MCF 10A (cell line): ENCODE measurements around the gene HAGHL. TPM values are rescaled to one million over a fixed set of nuclear protein-coding genes. Genes with fewer than 3 reads are reported as not detected.

Source experiments
- BruUV-seq: library from RNA; stranded (reverse); fragments of 400-500 nt; replicated peaks from 2 replicates; lab custom pipeline; 2021; lab: Mats Ljungman, UMichigan
- CTCF ChIA-PET: fragments of 300-600 bp; sonication (Branson Sonifier 250); formaldehyde crosslinking; extraction: SDS; loops from one replicate; lab custom pipeline; 2021; ENCODE audit warnings: antibody characterized with exemption, inconsistent platforms; lab: Yijun Ruan, JAX
- POLR2A ChIA-PET: fragments of 300-600, 350-650 bp; sonication (Branson Sonifier 250); formaldehyde crosslinking; extraction: SDS; loops from one replicate; lab custom pipeline; 2020; ENCODE audit warnings: antibody characterized with exemption, inconsistent platforms; lab: Yijun Ruan, JAX
- DNase-seq: peaks from one replicate; pipeline ENCODE4 v3.0.0-alpha.2; 2018; ENCODE audit not compliant: unreplicated experiment
- H3K27ac Mint-ChIP-seq: one replicate; pipeline ENCODE4 v1.8.0; 2022; ENCODE audit warnings: mild to moderate bottlenecking, low read depth, mixed read lengths; ENCODE audit not compliant: unreplicated experiment
- H3K27me3 Mint-ChIP-seq: one replicate; pipeline ENCODE4 v1.8.0; 2022; ENCODE audit warnings: mixed read lengths; ENCODE audit not compliant: insufficient read depth, unreplicated experiment
- H3K36me3 Mint-ChIP-seq: one replicate; pipeline ENCODE4 v1.8.0; 2022; ENCODE audit warnings: mild to moderate bottlenecking, moderate library complexity, mixed read lengths; ENCODE audit not compliant: insufficient read depth, unreplicated experiment
- H3K4me1 Mint-ChIP-seq: one replicate; pipeline ENCODE4 v1.8.0; 2022; ENCODE audit warnings: mixed read lengths; ENCODE audit not compliant: insufficient read depth, unreplicated experiment
- H3K4me3 Mint-ChIP-seq: one replicate; pipeline ENCODE4 v1.8.0; 2022; ENCODE audit warnings: mild to moderate bottlenecking, moderate library complexity, mixed read lengths; ENCODE audit not compliant: unreplicated experiment
- H3K9me3 Mint-ChIP-seq: one replicate; pipeline ENCODE4 v1.8.0; 2022; ENCODE audit warnings: mixed read lengths; ENCODE audit not compliant: unreplicated experiment
- CTCF ChIP-seq: fragments of 200-600 bp; IDR thresholded peaks from one replicate; pipeline ENCODE4 v1.8.0; 2022; ENCODE audit warnings: antibody characterized with exemption, mild to moderate bottlenecking; ENCODE audit not compliant: unreplicated experiment
- intact Hi-C: fragments of 100-400 bp; cut with micrococcal nuclease; formaldehyde crosslinking; loops from 2 replicates; pipeline ENCODE4 v1.14.1; 2022
- total RNA-seq: library from RNA; stranded (reverse); gene quantifications from 2 replicates; pipeline ENCODE4 v1.2.3, GENCODE V29; 2022

HAGHL gene
- total RNA-seq, 1 experiment from 2014 or later = 24.5 TPM

- no peaks in the 10 kb centered on the region for H3K9me3 Mint-ChIP-seq
- H3K4me3 Mint-ChIP-seq = no peak overlapping the region
- no peak for TF ChIP-seq CTCF
- no peaks in the 10 kb centered on the region for H3K4me1 Mint-ChIP-seq
- intact Hi-C loops = no loop called here
- no peaks in the 10 kb centered on the region for H3K27me3 Mint-ChIP-seq
- ChIA-PET POLR2A (interaction anchor here (1.2 kb wide), 1 partner anchor 8 kb away, joined by 3 read pairs; no protein-coding TSS in a partner anchor), CTCF (interaction anchor here (0.7 to 0.8 kb wide), 2 partner anchors 8 to 10 kb away, joined by 4 to 5 read pairs; no protein-coding TSS in a partner anchor)
- DNase-seq = no peak
- H3K36me3 Mint-ChIP-seq = no peaks in the 10 kb centered on the region
- no TSS peak for BruUV-seq
- H3K27ac Mint-ChIP-seq = no peak overlapping the region
These were observed 42.4 kb downstream of the HAGHL start for GRCh38 chr16:769184-769784.

DNA sequence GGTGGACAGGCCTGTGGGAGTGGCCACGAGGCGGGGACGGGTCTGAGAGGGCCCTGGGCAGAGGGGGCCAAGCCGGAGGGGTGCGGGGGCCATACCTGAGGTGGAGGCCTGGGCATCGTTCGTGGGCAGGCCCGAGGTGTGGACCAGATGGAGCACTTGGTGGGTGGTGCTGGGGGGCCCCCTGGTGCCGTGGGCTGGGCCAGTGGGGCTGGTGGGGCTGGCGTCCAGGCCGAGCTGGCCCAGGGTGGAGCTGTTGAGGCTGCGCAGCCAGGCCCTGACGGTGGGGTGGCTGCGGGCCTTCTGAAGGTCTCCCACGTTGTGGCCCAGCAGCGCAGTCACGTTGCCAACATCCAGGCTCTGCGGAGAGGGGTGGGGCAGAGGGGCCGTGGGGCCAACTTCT is 43.0 kb downstream of the HAGHL start:
- DNase-seq = no peak
- Mint-ChIP-seq H3K27me3 (no peaks in the 10 kb centered on the region), H3K27ac (no peak overlapping the region), H3K36me3 (no peaks in the 10 kb centered on the region), H3K9me3 (no peaks in the 10 kb centered on the region), H3K4me3 (no peak overlapping the region), H3K4me1 (no peaks in the 10 kb centered on the region)
- BruUV-seq = no TSS peak
- ChIA-PET CTCF (interaction anchor here (0.7 to 0.8 kb wide), 2 partner anchors 8 to 9 kb away, joined by 4 to 5 read pairs; no protein-coding TSS in a partner anchor), POLR2A (interaction anchor here (1.2 kb wide), 1 partner anchor 8 kb away, joined by 3 read pairs; no protein-coding TSS in a partner anchor)
- intact Hi-C loops = no loop called here
- no peak for TF ChIP-seq CTCF

GRCh38 chr16:770411-770810 is 43.5 kb downstream of the HAGHL start:
- no peaks in the 10 kb centered on the region for H3K27me3 Mint-ChIP-seq
- H3K4me3 Mint-ChIP-seq = no peak overlapping the region
- no TSS peak for BruUV-seq
- no peaks in the 10 kb centered on the region for H3K9me3 Mint-ChIP-seq
- no peak for TF ChIP-seq CTCF
- ChIA-PET CTCF (no interaction called here), POLR2A (interaction anchor here (1.2 to 3.0 kb wide), 2 partner anchors 9 to 13 kb away, joined by 3 to 17 read pairs; no protein-coding TSS in a partner anchor)
- H3K27ac Mint-ChIP-seq = no peak overlapping the region
- no peaks in the 10 kb centered on the region for H3K36me3 Mint-ChIP-seq
- no peaks in the 10 kb centered on the region for H3K4me1 Mint-ChIP-seq
- no peak for DNase-seq
- intact Hi-C loops = no loop called here

- Mint-ChIP-seq H3K4me1 (no peaks in the 10 kb centered on the region), H3K36me3 (no peaks in the 10 kb centered on the region), H3K9me3 (no peaks in the 10 kb centered on the region), H3K27me3 (no peaks in the 10 kb centered on the region), H3K27ac (no peak overlapping the region), H3K4me3 (no peak overlapping the region)
- BruUV-seq = no TSS peak
- no peak for TF ChIP-seq CTCF
- ChIA-PET POLR2A (interaction anchor here (0.7 to 3.0 kb wide), 4 partner anchors 10 to 61 kb away, joined by 3 to 23 read pairs (median 10); partner anchors contain the start of gene MSLN), CTCF (interaction anchor here (1.0 kb wide), 1 partner anchor 10 kb away, joined by 3 read pairs; no protein-coding TSS in a partner anchor)
- DNase-seq = no peak
- intact Hi-C loops = no loop called here
These were observed 46.1 kb downstream of the HAGHL start for GRCh38 chr16:772959-773358.
